NCI-H146 (cell line): ENCODE measurements around the gene RARG.
"Not testable (repeated sequence)": the region's sequence is repeated elsewhere in the genome, so short reads cannot be mapped to it uniquely, and the experiment has no call there.

Experiments used
- DNase-seq: peaks from one replicate; lab custom pipeline; 2025; lab: John Stamatoyannopoulos, UW

RARG gene

DNA sequence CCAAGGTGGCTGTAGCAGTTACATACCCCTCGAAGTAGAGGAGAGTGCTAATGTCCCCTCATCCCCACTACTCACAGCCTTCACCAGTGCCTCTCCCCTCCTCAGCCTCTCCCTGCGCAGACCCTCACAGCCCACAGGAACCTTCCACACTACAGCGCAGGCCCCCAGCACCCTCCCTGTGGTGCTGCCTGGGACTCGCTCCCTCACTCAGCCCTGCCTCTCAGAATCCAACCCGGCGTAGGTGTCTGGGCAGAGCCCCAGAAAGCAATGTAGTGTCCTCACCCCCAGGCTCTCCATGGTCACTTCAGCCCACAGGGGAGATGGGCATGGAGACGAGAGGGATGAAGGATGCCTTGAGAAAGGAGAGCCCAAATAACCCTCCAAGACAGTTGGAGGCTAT is 62.4 kb downstream of the RARG start:
- no peak for DNase-seq

DNA sequence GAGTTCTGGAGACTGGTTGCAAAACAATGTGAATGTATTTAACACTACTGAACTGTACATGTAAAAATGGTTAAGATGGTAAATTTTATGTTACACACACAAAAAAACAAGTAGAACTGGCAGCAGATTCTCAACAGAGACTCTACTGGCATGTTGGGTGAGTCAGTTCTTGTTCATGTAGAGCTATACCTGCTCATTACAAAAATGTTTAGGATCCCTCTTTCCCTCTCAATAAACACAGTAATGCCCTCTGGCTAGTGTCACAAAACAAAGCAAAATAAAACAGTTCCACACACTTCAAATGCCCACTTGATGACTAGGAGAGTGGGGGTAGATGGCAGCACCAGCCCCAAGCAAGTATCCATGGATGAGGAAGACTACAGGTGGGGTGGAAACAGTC is 65.2 kb downstream of the RARG start:
- no peak for DNase-seq

DNA sequence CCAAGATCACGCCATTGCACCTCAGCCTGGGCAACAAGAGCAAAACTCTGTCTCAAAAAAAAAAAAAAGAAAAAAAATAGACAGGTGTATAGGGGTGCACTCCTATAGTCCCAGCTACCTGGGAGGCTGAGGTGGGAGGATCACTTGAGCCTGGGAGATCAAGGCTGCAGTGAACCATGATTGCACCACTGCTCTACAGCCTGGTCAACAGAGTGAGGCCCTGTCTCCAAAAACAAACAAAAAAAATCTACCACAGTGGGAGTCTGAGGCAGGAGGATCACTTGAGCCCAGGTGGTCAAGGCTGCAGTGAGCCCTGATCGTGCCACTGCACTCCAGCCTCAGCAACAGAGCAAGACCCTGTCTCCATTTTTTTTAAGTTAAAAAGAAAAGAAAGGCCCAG is 69.0 kb downstream of the RARG start:
- not testable (repeated sequence) for DNase-seq

DNA sequence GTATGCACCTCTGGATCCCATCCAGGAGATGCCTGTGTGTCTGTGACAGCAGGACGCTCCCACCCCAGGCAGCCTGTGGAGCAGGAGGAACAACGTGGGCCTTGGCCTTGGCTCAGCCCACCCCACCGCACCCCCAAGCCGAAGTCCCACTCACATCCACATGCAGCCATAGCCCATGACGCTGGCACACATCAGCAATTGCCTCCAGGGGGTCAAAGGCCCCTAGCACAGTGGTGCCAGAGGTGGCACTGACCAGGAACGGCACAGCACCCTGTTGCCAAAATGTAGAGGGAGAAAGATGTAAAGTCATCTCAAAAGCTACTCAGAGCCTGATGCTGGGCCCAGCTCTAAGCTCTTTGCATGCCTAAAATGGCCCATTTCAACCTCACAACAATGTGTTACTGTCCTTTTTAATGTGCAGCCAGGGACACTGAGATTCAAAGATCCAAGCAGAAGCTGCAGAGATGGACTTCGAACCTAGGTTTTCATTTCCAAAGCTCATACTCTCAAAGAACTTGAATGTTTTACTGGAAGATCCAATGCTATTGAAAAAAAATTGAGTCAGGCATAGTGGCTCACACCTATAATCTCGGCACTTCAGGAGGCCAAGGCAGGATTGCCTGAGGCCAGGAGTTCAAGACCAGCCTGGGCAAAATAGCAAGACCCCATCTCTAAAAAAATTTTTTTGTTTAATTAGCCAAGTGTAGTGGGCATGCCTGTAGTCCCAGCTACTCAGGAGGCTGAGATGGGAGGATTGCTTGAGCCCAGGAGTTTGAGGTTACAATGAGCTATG is 70.7 kb downstream of the RARG start:
- no peak for DNase-seq

DNA sequence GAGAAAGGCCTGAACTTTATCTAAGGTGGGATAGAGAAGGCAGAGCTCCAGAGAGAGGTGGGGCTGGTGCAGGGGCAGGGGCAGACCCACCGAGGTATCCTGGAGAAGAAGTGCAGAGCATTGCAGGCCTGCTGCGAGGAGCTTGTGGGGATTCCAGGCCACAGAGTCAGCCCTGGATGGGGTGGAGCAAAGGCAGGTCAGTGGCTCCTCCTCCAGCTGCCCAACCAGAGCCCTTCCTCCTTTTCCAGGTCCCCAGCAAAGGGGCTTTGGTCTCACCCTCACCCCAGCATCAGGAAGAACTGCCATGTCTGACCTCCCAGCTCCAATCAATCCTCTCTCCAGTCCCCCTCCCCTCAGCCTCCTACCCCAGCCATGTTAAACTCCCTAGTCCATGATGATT is 71.3 kb downstream of the RARG start:
- no peak for DNase-seq
